GM10266 (cell line): ENCODE measurements around the gene DNAAF5.

ENCODE experiments used
- DNase-seq: peaks from one replicate; pipeline ENCODE4 v3.0.0; 2012; ENCODE audit errors: extremely low spot score
- CTCF ChIP-seq: IDR thresholded peaks from 2 replicates; pipeline ENCODE4 v1.5.1; 2012; ENCODE audit warnings: mild to moderate bottlenecking, low read depth; ENCODE audit not compliant: control insufficient read depth, insufficient read depth; ENCODE audit errors: missing control alignments

Gene DNAAF5

GRCh38 chr7:780516-780915 is 54.0 kb downstream of the DNAAF5 start:
- no peak for DNase-seq
- no peak for TF ChIP-seq CTCF

GRCh38 chr7:781186-781849 is 54.8 kb downstream of the DNAAF5 start:
- no peak for TF ChIP-seq CTCF
- no peak for DNase-seq

- no peak for TF ChIP-seq CTCF
- DNase-seq = no peak
Measured at GRCh38 chr7:781936-782529, 55.5 kb downstream of the DNAAF5 start.

GRCh38 chr7:782718-783449 is 56.4 kb downstream of the DNAAF5 start:
- no peak for TF ChIP-seq CTCF
- DNase-seq = no peak

GRCh38 chr7:783556-784490 is 57.3 kb downstream of the DNAAF5 start:
- no peak for DNase-seq
- TF ChIP-seq CTCF = no peak

GRCh38 chr7:784971-785370 is 58.5 kb downstream of the DNAAF5 start:
- no peak for DNase-seq
- no peak for TF ChIP-seq CTCF
